Fibroblast of lung (primary cell): ENCODE results near the gene DNAJC5. TPM values are rescaled to one million over a fixed set of nuclear protein-coding genes. Genes with fewer than 3 reads are reported as not detected.

Experiments
- DNase-seq, 2 donors: peaks; one replicate each; pipeline versions ENCODE4 v3.0.0 to v3.0.0-alpha.2; 2010; ENCODE audit warnings: low read depth in 2 of 2
- H2AFZ ChIP-seq: 2 replicates; pipeline ENCODE4 v1.5.1; 2012; ENCODE audit warnings: low read length, control low read depth, inconsistent platforms
- H3K27ac ChIP-seq: 2 replicates; pipeline ENCODE4 v1.5.1; 2011; ENCODE audit warnings: low read length, control low read depth; ENCODE audit not compliant: insufficient read depth
- H3K27me3 ChIP-seq: 2 replicates; pipeline ENCODE4 v1.5.1; 2011; ENCODE audit warnings: mild to moderate bottlenecking, low read length; ENCODE audit not compliant: control insufficient read depth, insufficient read depth
- H3K36me3 ChIP-seq: 2 replicates; pipeline ENCODE4 v1.5.1; 2011; ENCODE audit warnings: low read length; ENCODE audit not compliant: control insufficient read depth, insufficient read depth
- H3K4me1 ChIP-seq: 2 replicates; pipeline ENCODE4 v1.5.1; 2011; ENCODE audit warnings: low read length; ENCODE audit not compliant: control insufficient read depth, insufficient read depth; ENCODE audit errors: extremely low read depth
- H3K4me2 ChIP-seq: 2 replicates; pipeline ENCODE4 v1.5.1; 2011; ENCODE audit warnings: low read length, control low read depth; ENCODE audit not compliant: insufficient read depth; ENCODE audit errors: extremely low read depth
- H3K4me3 ChIP-seq, 4 experiments: fragments of 200-600 bp in 1 of 4; sonication (generic) in 1 of 4; replicated peaks in 1 of 4; 2 replicates each; pipeline ENCODE4 v1.5.1; 2011 to 2016; ENCODE audit warnings: low read length in 4 of 4, low read depth in 3 of 4, mild to moderate bottlenecking in 3 of 4, control low read depth in 2 of 4, inconsistent platforms in 1 of 4, mixed read lengths in 1 of 4; ENCODE audit not compliant: insufficient read depth in 1 of 4; ENCODE audit errors: control extremely low read depth in 1 of 4
- H3K79me2 ChIP-seq: 2 replicates; pipeline ENCODE4 v1.5.1; 2012; ENCODE audit warnings: mild to moderate bottlenecking, low read length, inconsistent platforms; ENCODE audit not compliant: control insufficient read depth, insufficient read depth
- H3K9ac ChIP-seq: 2 replicates; pipeline ENCODE4 v1.5.1; 2011; ENCODE audit warnings: mild to moderate bottlenecking, low read length, control low read depth; ENCODE audit not compliant: insufficient read depth
- H3K9me3 ChIP-seq: 2 replicates; pipeline ENCODE4 v1.5.1; 2012; ENCODE audit warnings: low read depth, low read length; ENCODE audit not compliant: control insufficient read depth, insufficient read depth
- H4K20me1 ChIP-seq: 2 replicates; pipeline ENCODE4 v1.5.1; 2011; ENCODE audit warnings: low read length; ENCODE audit not compliant: control insufficient read depth, insufficient read depth; ENCODE audit errors: extremely low read depth
- EZH2 ChIP-seq: IDR thresholded peaks from 2 replicates; pipeline ENCODE4 v1.5.1; 2012; ENCODE audit warnings: low read length, control low read depth, mild to moderate bottlenecking; ENCODE audit errors: missing control alignments
- polyA plus RNA-seq, 2 donors: library from polyadenylated mRNA; depleted of rRNA in 1 of 2; stranded (reverse) in 1 of 2; unstranded in 1 of 2; fragments of >200 nt; gene quantifications; 2 replicates each; pipeline ENCODE4 v1.2.1, GENCODE V29; 2011 to 2012; ENCODE audit warnings: missing spikeins in 1 of 2
- total RNA-seq: library from RNA; depleted of rRNA; stranded (reverse); fragments of >200 nt; gene quantifications from 2 replicates; pipeline ENCODE4 v1.2.1, GENCODE V29; 2014
- TF ChIP-seq, protein P1 (sequence below), 2 donors: IDR thresholded peaks in 1 of 2; conservative IDR thresholded peaks in 1 of 2; 1 replicate in 1 of 2; 2 replicates in 1 of 2; pipeline ENCODE4 v1.5.1; 2011 to 2012; ENCODE audit warnings: low read length in 2 of 2, control low read depth in 1 of 2, inconsistent platforms in 1 of 2, low read depth in 1 of 2, mild to moderate bottlenecking in 1 of 2

Gene DNAJC5
- total and polyA plus RNA-seq, 2 donors (not counting 1 experiment from before 2014, with no cell fraction given): 29.6 to 48.9 TPM

DNA sequence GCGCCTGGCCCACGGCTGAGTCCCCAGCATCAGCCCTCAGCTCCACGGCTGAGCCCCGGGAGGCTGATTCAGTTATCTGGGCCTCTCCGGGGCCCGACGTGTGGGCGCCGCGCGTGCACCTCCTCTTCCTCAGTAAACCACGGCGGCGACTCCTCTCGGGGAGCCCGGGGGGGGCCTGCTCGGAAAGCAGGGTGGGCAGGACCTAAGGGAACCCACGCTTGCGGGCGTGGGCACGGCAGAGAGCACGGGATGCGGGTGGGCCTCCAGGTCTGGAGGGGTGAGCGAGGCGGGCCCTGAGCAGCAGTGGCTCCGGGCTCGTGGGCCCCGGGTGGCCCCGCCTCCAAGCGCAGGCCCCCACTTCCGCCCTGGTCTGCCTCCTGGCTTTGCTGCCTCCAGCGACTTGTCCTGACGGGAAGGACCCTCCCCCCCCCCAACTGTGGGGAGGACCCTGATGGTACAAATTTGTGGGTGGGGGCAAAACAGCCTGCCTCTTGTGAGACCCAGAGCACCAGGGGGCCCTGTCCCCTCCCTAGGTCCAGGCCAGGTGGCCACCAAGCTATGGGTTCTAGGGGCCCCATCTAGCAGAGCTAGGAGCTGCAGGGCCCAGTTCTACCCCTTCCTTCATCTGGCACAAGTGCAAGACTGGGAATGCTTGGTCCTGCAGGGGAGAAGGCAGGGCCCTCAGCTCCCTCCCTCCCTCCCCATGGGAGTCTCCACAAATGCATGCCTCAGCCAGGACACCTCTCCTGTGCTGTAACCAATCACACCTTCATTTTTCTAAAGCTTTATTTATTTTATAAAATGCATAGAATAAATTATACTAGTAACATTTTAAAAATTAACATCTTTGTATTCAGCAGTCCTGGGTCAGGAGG lies 44.4 kb downstream of the DNAJC5 start:
- Histone ChIP-seq H3K4me2 (no peak overlapping the region), H4K20me1 (no peaks in the 10 kb centered on the region), H3K27me3 (no peaks in the 10 kb centered on the region), H3K4me3 (no peak overlapping the region), H3K4me1 (no peaks in the 10 kb centered on the region), H3K79me2 (peaks cover 4% of the 10 kb centered on the region), H3K9ac (no peak overlapping the region), H3K36me3 (peaks cover 35% of the 10 kb centered on the region), H3K9me3 (no peaks in the 10 kb centered on the region), H2AFZ (no peak overlapping the region), H3K27ac (no peak overlapping the region)
- no peak for DNase-seq
- TF ChIP-seq, protein P1, sequence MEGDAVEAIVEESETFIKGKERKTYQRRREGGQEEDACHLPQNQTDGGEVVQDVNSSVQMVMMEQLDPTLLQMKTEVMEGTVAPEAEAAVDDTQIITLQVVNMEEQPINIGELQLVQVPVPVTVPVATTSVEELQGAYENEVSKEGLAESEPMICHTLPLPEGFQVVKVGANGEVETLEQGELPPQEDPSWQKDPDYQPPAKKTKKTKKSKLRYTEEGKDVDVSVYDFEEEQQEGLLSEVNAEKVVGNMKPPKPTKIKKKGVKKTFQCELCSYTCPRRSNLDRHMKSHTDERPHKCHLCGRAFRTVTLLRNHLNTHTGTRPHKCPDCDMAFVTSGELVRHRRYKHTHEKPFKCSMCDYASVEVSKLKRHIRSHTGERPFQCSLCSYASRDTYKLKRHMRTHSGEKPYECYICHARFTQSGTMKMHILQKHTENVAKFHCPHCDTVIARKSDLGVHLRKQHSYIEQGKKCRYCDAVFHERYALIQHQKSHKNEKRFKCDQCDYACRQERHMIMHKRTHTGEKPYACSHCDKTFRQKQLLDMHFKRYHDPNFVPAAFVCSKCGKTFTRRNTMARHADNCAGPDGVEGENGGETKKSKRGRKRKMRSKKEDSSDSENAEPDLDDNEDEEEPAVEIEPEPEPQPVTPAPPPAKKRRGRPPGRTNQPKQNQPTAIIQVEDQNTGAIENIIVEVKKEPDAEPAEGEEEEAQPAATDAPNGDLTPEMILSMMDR (conservative IDR thresholded peaks at IDR 0.05 in 1 of 2, IDR thresholded peaks at IDR 0.05 in 1 of 2; ENCODE audit: low read depth in 1 of 2, low read length in 2 of 2): no peak
- TF ChIP-seq EZH2: no peak

DNA sequence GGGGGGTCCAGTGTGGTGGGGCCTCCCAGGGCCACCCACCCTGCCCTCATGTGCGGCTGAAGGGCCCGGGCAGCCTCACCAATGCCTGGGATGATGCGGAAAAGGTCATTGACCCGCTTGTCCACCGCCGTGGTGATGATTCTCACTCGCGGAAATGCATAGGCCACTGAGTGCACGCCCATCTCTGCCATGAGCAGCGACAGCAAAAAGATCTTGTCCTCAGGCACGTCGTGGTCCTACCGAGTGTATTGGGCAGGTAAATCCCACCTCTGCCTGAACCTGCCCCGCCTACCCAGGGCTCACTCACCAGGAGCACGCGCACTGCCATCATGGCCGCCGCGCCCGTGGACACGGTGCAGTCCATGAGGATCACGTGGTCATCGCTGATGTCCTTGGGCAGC lies 45.1 kb downstream of the DNAJC5 start:
- no peaks in the 10 kb centered on the region for H3K9me3 ChIP-seq
- H3K4me3 ChIP-seq: no peak overlapping the region
- DNase-seq: no peak
- H4K20me1 ChIP-seq: no peaks in the 10 kb centered on the region
- no peak overlapping the region for H2AFZ ChIP-seq
- H3K27me3 ChIP-seq: no peaks in the 10 kb centered on the region
- peaks cover 39% of the 10 kb centered on the region for H3K36me3 ChIP-seq
- H3K9ac ChIP-seq: no peak overlapping the region
- peaks cover 2% of the 10 kb centered on the region for H3K79me2 ChIP-seq
- no peaks in the 10 kb centered on the region for H3K4me1 ChIP-seq
- TF ChIP-seq EZH2: no peak
- TF ChIP-seq, protein P1 (conservative IDR thresholded peaks at IDR 0.05 in 1 of 2, IDR thresholded peaks at IDR 0.05 in 1 of 2; ENCODE audit: low read depth in 1 of 2, low read length in 2 of 2): no peak
- H3K27ac ChIP-seq: no peak overlapping the region
- no peak overlapping the region for H3K4me2 ChIP-seq

DNA sequence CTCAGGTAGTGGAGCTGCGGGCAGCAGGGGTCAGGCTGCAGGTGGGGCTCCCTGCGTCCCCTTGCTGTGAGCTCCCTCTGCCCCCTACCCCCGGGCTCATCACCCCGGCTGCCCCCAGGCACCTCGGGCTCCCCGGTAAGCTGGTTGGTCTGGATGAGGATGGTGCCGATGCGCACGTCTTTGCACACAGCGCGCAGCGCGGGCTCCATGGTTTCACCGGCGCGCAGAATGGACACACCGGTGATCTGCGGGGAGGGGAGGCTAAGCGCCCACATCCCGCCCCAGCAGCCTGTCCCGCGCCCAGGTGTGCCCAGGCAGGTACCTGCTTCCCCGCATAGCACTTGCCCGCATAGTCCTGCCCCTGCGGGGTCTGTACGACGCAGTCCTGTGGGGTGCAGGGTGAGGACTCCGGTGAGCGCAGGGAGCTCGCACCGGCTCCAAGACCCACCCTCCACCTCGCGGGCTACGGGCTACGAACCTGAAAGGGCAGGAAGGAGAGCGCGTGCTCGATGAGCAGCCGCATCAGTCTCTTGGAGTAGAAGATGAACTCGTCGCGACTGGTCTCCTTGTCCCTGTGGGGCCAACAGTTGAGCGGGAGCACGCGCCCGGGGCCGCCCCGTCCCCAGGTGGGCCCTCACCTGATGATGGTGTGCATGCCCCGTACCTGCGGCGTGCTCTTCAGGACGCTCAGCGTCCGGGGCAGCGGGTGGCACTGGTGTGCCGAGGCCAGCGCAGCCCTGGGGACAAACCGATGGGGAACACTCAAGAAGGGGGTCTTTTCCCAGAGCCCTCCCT lies 45.7 kb downstream of the DNAJC5 start:
- Histone ChIP-seq H3K36me3 (peaks cover 40% of the 10 kb centered on the region), H3K4me2 (no peak overlapping the region), H4K20me1 (no peaks in the 10 kb centered on the region), H3K9ac (no peak overlapping the region), H3K27ac (no peak overlapping the region), H3K27me3 (no peaks in the 10 kb centered on the region), H3K4me3 (no peak overlapping the region), H3K9me3 (no peaks in the 10 kb centered on the region), H3K4me1 (no peaks in the 10 kb centered on the region), H2AFZ (no peak overlapping the region), H3K79me2 (peaks cover 7% of the 10 kb centered on the region)
- TF ChIP-seq EZH2: no peak
- DNase-seq: no peak
